Naive thymus-derived CD4-positive, alpha-beta T cell (primary cell): ENCODE measurements around the gene SFI1. TPM values are rescaled to one million over a fixed set of nuclear protein-coding genes. Genes with fewer than 3 reads are reported as not detected.
"Not testable (repeated sequence)": the region's sequence is repeated elsewhere in the genome, so short reads cannot be mapped to it uniquely, and the experiment has no call there.

Experiments used
- ATAC-seq: fragments of 150-1000 bp; cut with Tn5 transposase; 2 replicates; pipeline ENCODE4 v1.10.0; 2021; ENCODE audit warnings: mild to moderate bottlenecking, moderate library complexity
- CTCF ChIA-PET: fragments of 350-600 bp; sonication (Branson Sonifier 250); formaldehyde crosslinking; loops from one replicate; lab custom pipeline; 2021; ENCODE audit warnings: antibody characterized with exemption; lab: Charles Lee
- POLR2A ChIA-PET: fragments of 350-600 bp; sonication (Branson Sonifier 250); formaldehyde crosslinking; loops from one replicate; lab custom pipeline; 2021; ENCODE audit warnings: antibody characterized with exemption, inconsistent platforms; lab: Charles Lee
- DNase-seq, 9 donors: peaks; one replicate each; pipeline versions ENCODE4 v3.0.0 to v3.0.0-alpha.2; 2020 to 2022; ENCODE audit warnings: mixed read lengths in 1 of 9
- H3K27ac ChIP-seq: one replicate; pipeline ENCODE4 v1.7.0; 2013; ENCODE audit warnings: mild to moderate bottlenecking, low read depth, low read length, moderate library complexity
- H3K27me3 ChIP-seq, 2 donors: one replicate each; pipeline ENCODE4 v1.7.0; 2013; ENCODE audit warnings: low read length in 2 of 2, mild to moderate bottlenecking in 2 of 2, moderate library complexity in 2 of 2; ENCODE audit not compliant: control insufficient read depth in 2 of 2, insufficient read depth in 2 of 2
- H3K36me3 ChIP-seq, 3 experiments: 1 replicate in 2 of 3; 2 replicates in 1 of 3; pipeline ENCODE4 v1.7.0; 2013; ENCODE audit warnings: low read length in 3 of 3, mild to moderate bottlenecking in 3 of 3, moderate library complexity in 1 of 3; ENCODE audit not compliant: insufficient read depth in 3 of 3, control insufficient read depth in 2 of 3
- H3K4me1 ChIP-seq, 2 donors: one replicate each; pipeline ENCODE4 v1.7.0; 2013; ENCODE audit warnings: low read length in 2 of 2, mild to moderate bottlenecking in 2 of 2, moderate library complexity in 1 of 2; ENCODE audit not compliant: control insufficient read depth in 2 of 2, insufficient read depth in 2 of 2
- H3K4me3 ChIP-seq: 2 replicates; pipeline ENCODE4 v1.7.0; 2013; ENCODE audit warnings: mild to moderate bottlenecking, low read length
- H3K9me3 ChIP-seq, 3 experiments: 1 replicate in 2 of 3; 2 replicates in 1 of 3; pipeline ENCODE4 v1.7.0; 2013; ENCODE audit warnings: low read length in 3 of 3; ENCODE audit not compliant: control insufficient read depth in 2 of 3
- H3K27ac Mint-ChIP-seq, 9 donors: one replicate each; pipeline ENCODE4 v1.8.0; 2020 to 2022; ENCODE audit warnings: mixed read lengths in 9 of 9, mild to moderate bottlenecking in 8 of 9, moderate library complexity in 5 of 9, inconsistent platforms in 2 of 9
- H3K27me3 Mint-ChIP-seq, 5 donors: one replicate each; pipeline ENCODE4 v1.8.0; 2021 to 2022; ENCODE audit warnings: mixed read lengths in 5 of 5, mild to moderate bottlenecking in 1 of 5
- H3K36me3 Mint-ChIP-seq, 5 donors: one replicate each; pipeline ENCODE4 v1.8.0; 2020 to 2022; ENCODE audit warnings: mixed read lengths in 5 of 5, mild to moderate bottlenecking in 3 of 5, inconsistent platforms in 1 of 5
- H3K4me1 Mint-ChIP-seq, 7 donors: one replicate each; pipeline ENCODE4 v1.8.0; 2020 to 2022; ENCODE audit warnings: mixed read lengths in 7 of 7, mild to moderate bottlenecking in 3 of 7, inconsistent platforms in 1 of 7
- H3K4me3 Mint-ChIP-seq, 10 donors: one replicate each; pipeline ENCODE4 v1.8.0; 2020 to 2022; ENCODE audit warnings: mild to moderate bottlenecking in 10 of 10, mixed read lengths in 10 of 10, moderate library complexity in 6 of 10, inconsistent platforms in 2 of 10
- H3K9me3 Mint-ChIP-seq, 11 donors: one replicate each; pipeline ENCODE4 v1.8.0; 2020 to 2022; ENCODE audit warnings: mixed read lengths in 11 of 11, mild to moderate bottlenecking in 4 of 11, inconsistent platforms in 1 of 11, moderate library complexity in 1 of 11
- intact Hi-C, 2 donors: fragments of 100-400 bp; cut with micrococcal nuclease; formaldehyde crosslinking; loops; one replicate each; pipeline ENCODE4 v1.15.1; 2023
- polyA plus RNA-seq, 2 donors: library from polyadenylated mRNA; unstranded; fragments of 300-500 nt; fragmentation: Illumina TruSeq; gene quantifications; one replicate each; pipeline ENCODE4 v1.2.3, GENCODE V29; 2021
- total RNA-seq, 6 experiments: library from RNA in 5 of 6; stranded (reverse) in 5 of 6; gene quantifications; 1 replicate in 5 of 6; 2 replicates in 1 of 6; pipeline ENCODE4 v1.2.3 and lab custom pipeline; 2021 to 2026

The SFI1 gene
- total and polyA plus RNA-seq, 7 experiments from 2014 or later: 25.9 to 359 (median 253) TPM

- H3K27me3 ChIP-seq, H3K9me3 ChIP-seq, H3K4me3 ChIP-seq, intact Hi-C loops, H3K27me3 Mint-ChIP-seq, DNase-seq, H3K4me3 Mint-ChIP-seq, H3K27ac Mint-ChIP-seq, CTCF ChIA-PET, H3K9me3 Mint-ChIP-seq, ATAC-seq, POLR2A ChIA-PET, H3K27ac ChIP-seq: not testable (repeated sequence)
- peaks cover 9 to 19% (median 13%) of the 10 kb centered on the region in 7 donors for H3K4me1 Mint-ChIP-seq
- Histone ChIP-seq H3K4me1 (peaks cover 4 to 18% of the 10 kb centered on the region in 2 donors), H3K36me3 (peaks cover 0 to 45% (median 24%) of the 10 kb centered on the region in 3 experiments)
- H3K36me3 Mint-ChIP-seq: peaks cover 0 to 37% (median 26%) of the 10 kb centered on the region in 5 donors
These were observed 93.8 kb downstream of the SFI1 start for GRCh38 chr22:31590161-31590560.

GRCh38 chr22:31595271-31595670 lies 98.9 kb downstream of the SFI1 start:
- no peaks in the 10 kb centered on the region for H3K9me3 Mint-ChIP-seq
- intact Hi-C loops: no loop called here

GRCh38 chr22:31602259-31602952 lies 106.1 kb downstream of the SFI1 start:
- no peak overlapping the region for H3K4me3 ChIP-seq
- H3K27ac ChIP-seq: no peak overlapping the region
- DNase-seq (no peak), ATAC-seq (no peak)
- Mint-ChIP-seq H3K27me3 (no peaks in the 10 kb centered on the region), H3K4me1 (peaks cover 0 to 7% (median 0%) of the 10 kb centered on the region in 7 donors), H3K9me3 (peaks cover 0 to 2% (median 0%) of the 10 kb centered on the region in 11 donors), H3K4me3 (no peak overlapping the region), H3K27ac (peak overlapping the region in 1 of 9 donors; percentile 38), H3K36me3 (peaks cover 3 to 30% (median 14%) of the 10 kb centered on the region in 5 donors)
- H3K9me3 ChIP-seq: no peaks in the 10 kb centered on the region
- intact Hi-C loops: no loop called here
- ChIA-PET POLR2A (interaction anchor here (0.6 kb wide), 2 partner anchors 109 to 316 kb away, joined by 3 to 5 read pairs; no protein-coding TSS in a partner anchor), CTCF (no interaction called here)
- peaks cover 0 to 66% (median 7%) of the 10 kb centered on the region in 3 experiments for H3K36me3 ChIP-seq
- no peaks in the 10 kb centered on the region for H3K4me1 ChIP-seq
- H3K27me3 ChIP-seq: no peaks in the 10 kb centered on the region

More at GRCh38 chr22:31595271-31595670, 98.9 kb downstream of the SFI1 start:
- Mint-ChIP-seq H3K4me3 (no peak overlapping the region), H3K27ac (peak overlapping the region in 4 of 9 donors; percentile 40 to 77 (median 60)), H3K4me1 (peaks cover 0 to 3% (median 0%) of the 10 kb centered on the region in 7 donors), H3K36me3 (peaks cover 0 to 14% (median 8%) of the 10 kb centered on the region in 5 donors), H3K27me3 (no peaks in the 10 kb centered on the region)
- Histone ChIP-seq H3K4me3 (no peak overlapping the region), H3K36me3 (peaks cover 0 to 10% (median 0%) of the 10 kb centered on the region in 3 experiments), H3K9me3 (no peaks in the 10 kb centered on the region), H3K27me3 (no peaks in the 10 kb centered on the region), H3K27ac (no peak overlapping the region), H3K4me1 (no peaks in the 10 kb centered on the region)
- POLR2A ChIA-PET: no interaction called here
- DNase-seq (no peak), ATAC-seq (no peak)
- CTCF ChIA-PET: no interaction called here

GRCh38 chr22:31603081-31603525 lies 106.8 kb downstream of the SFI1 start:
- no peaks in the 10 kb centered on the region for H3K4me1 ChIP-seq
- intact Hi-C loops: no loop called here
- H3K36me3 ChIP-seq: peaks cover 0 to 72% (median 7%) of the 10 kb centered on the region in 3 experiments
- no peak for ATAC-seq
- H3K27ac ChIP-seq: no peak overlapping the region
- Mint-ChIP-seq H3K4me3 (no peak overlapping the region), H3K4me1 (peaks cover 0 to 7% (median 0%) of the 10 kb centered on the region in 7 donors), H3K27ac (peak overlapping the region in 2 of 9 donors; percentile 24 to 80), H3K27me3 (no peaks in the 10 kb centered on the region), H3K36me3 (peaks cover 3 to 34% (median 14%) of the 10 kb centered on the region in 5 donors), H3K9me3 (peaks cover 0 to 2% (median 0%) of the 10 kb centered on the region in 11 donors)
- POLR2A ChIA-PET: no interaction called here
- H3K9me3 ChIP-seq: no peaks in the 10 kb centered on the region
- H3K4me3 ChIP-seq: no peak overlapping the region
- CTCF ChIA-PET: no interaction called here
- H3K27me3 ChIP-seq: no peaks in the 10 kb centered on the region
- DNase-seq: no peak

GRCh38 chr22:31603574-31603973 lies 107.2 kb downstream of the SFI1 start:
- ATAC-seq (no peak), DNase-seq (no peak)
- ChIA-PET CTCF (no interaction called here), POLR2A (no interaction called here)
- Mint-ChIP-seq H3K4me1 (peaks cover 0 to 7% (median 0%) of the 10 kb centered on the region in 7 donors), H3K36me3 (peaks cover 3 to 34% (median 15%) of the 10 kb centered on the region in 5 donors), H3K27ac (peak overlapping the region in 3 of 9 donors; percentile 2 to 29 (median 6)), H3K27me3 (no peaks in the 10 kb centered on the region), H3K9me3 (peaks cover 0 to 2% (median 0%) of the 10 kb centered on the region in 11 donors), H3K4me3 (no peak overlapping the region)
- intact Hi-C loops: no loop called here
- Histone ChIP-seq H3K36me3 (peaks cover 0 to 77% (median 7%) of the 10 kb centered on the region in 3 experiments), H3K4me1 (no peaks in the 10 kb centered on the region), H3K4me3 (no peak overlapping the region), H3K9me3 (no peaks in the 10 kb centered on the region), H3K27ac (no peak overlapping the region), H3K27me3 (no peaks in the 10 kb centered on the region)

- Histone ChIP-seq H3K36me3 (peaks cover 0 to 84% (median 7%) of the 10 kb centered on the region in 3 experiments), H3K27me3 (no peaks in the 10 kb centered on the region), H3K4me1 (no peaks in the 10 kb centered on the region), H3K9me3 (no peaks in the 10 kb centered on the region), H3K27ac (no peak overlapping the region), H3K4me3 (no peak overlapping the region)
- Mint-ChIP-seq H3K36me3 (peaks cover 3 to 34% (median 15%) of the 10 kb centered on the region in 5 donors), H3K27ac (peak overlapping the region in 5 of 9 donors; percentile 2 to 46 (median 33)), H3K9me3 (peaks cover 0 to 2% (median 0%) of the 10 kb centered on the region in 11 donors), H3K4me1 (peaks cover 0 to 7% (median 0%) of the 10 kb centered on the region in 7 donors), H3K27me3 (no peaks in the 10 kb centered on the region), H3K4me3 (no peak overlapping the region)
- no peak for ATAC-seq
- no peak for DNase-seq
- ChIA-PET POLR2A (no interaction called here), CTCF (interaction anchor here (1.4 kb wide), 1 partner anchor 30 kb away, joined by 4 read pairs; no protein-coding TSS in a partner anchor)
- intact Hi-C loops: no loop called here
These were observed 107.9 kb downstream of the SFI1 start for GRCh38 chr22:31604137-31604705.
